Measurements from ENCODE around the gene LYL1.

LYL1 gene

DNA sequence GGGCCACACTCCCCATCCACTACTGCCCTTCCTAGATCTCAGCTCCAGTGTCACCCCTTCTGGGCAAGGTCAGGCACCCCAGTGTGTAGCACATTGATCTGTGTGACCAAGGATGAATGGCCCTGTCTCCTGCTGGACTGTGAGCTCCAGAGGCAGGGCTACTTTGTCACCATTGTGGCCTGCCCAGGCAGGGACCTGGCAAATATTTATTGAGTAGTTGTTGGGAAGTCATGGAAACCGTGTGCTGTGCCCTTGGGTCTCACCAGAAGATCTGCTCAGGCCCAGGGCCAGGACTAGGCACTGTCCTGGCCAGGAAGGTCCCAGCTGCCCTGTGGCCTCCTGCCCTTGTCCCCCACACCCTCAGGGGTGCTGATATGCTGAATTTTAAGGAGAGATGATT, 25.9 kb upstream of the LYL1 start:
- DNase-seq = no peak

- DNase-seq = no peak
These were observed 25.3 kb upstream of the LYL1 start for GRCh38 chr19:13127811-13128575.

DNA sequence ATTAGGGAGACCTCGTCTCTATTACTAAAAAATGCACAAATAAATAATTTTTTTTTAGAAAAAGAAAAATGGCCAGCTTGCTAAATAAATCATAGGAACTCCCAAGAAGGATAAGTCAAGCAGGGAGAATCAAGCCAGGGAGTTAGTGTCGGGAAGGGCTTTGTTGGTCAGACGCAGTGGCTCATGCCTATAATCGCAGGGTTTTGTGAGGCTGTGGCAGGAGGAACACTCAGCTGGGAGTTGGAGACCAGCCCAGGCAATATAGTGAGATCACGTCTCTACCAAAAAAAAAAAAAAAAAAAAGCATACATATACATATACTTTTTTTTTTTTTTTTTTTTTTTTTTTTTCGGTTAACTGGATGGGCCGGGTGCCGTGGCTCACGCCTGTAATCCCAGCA, 24.4 kb upstream of the LYL1 start:
- DNase-seq = no peak

DNA sequence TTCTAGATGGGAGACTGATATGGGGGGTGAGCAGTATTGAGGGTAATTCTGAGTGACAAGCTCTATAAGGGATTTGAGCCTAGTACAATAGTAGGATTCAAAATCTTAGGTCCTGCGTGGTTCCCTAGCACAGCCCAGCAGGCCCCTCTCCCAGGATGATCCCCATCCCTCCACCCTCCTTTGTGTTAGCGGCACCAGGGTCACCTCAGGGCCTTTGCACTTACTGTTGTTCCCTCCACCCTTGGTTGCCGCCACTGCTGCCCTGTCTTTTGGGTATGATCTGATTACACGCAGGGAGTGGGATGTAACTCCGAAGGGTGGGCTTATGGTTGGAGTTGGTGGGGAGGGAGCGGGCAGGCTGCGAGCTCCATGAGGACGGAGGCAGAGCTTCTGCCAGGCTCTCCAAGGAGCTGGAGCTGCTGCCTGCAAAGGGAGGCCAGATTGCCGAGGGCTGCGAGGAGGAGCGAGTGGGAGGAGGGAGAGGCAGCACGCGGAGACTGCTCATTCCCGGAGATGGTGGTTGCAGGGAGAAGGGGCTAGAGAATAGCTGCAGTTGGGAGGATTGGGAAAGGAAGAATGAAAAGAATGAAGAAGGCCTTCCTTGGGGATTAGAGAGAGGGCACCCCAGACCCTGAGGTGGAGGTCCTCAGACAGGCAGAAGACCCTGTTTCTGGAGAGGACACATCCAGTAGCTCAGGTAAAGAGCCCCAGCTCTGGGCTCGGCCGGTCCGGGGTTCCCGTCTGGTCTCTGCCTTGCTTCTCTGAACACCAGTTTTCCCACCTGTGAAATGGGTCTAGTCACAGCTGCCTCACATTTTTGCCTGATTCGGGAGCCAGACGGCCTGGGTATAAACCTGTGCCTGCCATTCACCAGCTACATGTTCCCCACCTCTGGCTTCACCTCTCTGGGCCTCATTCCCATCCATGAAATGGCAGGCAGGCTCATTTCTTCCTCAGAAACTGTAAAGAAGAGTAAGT, 20.6 kb upstream of the LYL1 start:
- DNase-seq = no peak

DNA sequence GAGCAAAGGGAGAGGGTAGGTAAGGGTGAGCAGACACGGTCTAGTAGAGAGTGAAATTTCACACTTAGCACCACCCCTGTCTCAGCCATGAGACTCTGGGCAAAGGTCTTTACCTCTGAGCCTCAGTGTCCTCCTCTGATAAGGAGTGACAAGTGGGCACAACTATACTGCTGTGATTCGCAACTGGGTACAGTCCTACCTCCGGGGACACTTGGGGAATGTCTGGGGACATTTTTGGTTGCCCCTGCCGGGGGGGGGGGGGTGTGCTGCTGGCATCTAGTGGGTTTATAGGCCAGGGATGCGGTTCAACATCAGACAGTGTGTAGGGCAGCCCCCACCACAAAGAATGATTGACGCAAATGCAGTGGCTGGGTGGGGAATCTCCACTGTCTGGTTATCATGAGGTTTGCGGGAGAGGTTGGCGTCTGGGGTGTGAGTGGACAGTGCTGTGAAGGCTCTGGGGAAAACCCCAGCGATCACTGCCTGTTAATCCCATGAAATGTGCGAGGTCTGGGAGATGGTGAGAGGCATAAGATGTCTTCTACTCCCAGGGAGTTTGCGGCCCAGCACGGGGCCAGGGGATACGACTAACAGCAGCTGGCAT, 19.7 kb upstream of the LYL1 start:
- no peak for DNase-seq

DNA sequence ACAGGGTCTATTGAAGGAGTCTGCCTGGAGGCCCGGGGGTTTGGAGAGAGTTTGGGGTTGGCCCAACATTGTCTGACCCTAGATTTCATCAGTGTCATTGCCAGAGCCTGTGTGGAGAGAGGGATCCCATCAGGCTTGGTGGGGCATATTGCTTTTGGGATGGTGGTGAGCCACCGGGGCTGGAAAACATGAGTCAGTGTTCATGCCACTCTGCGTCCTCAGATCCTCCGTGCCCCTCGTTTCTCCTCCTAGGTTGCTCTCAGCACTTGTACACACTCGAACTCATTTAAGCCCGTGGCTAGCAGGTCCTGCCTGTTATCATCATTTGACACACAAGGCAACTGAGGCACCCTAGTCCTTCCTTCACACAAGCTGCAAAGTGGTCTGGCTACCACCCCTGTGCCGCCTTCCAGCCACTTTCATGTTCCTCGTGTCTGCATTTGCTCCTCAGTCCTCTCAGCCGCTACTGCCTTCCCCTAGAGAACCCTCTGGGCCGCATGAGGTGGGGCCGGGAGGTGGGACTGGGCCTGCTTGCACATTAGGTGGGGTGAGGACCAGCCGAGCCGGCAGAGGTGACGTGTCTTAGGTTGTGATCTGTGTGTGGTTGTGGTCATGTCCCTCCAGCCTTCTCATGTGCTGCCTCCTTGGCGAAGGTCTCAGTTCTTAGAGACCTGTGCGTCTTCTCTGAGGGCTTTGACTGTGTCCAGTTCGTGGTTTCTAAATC, 19.1 kb upstream of the LYL1 start:
- DNase-seq = no peak

DNA sequence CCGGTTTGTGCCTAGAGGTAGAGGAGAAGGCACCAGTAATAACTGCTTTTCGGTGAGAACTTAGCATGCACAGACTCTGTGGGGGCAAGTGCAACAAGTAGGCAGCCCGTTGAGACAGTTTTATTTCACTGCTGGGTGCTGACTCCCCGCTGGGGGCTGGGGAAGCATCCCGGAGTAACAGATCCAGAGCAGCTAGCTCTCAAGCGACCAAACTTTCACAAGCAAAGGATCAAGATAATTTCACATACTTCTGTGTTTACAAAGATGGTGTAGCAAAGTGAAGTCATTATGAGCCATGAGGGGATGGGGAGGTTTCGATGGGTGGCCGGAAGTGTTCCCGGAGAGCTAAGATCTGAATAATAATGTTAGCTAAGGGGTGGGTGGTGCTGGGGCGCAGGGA, 18.2 kb upstream of the LYL1 start:
- no peak for DNase-seq

DNA sequence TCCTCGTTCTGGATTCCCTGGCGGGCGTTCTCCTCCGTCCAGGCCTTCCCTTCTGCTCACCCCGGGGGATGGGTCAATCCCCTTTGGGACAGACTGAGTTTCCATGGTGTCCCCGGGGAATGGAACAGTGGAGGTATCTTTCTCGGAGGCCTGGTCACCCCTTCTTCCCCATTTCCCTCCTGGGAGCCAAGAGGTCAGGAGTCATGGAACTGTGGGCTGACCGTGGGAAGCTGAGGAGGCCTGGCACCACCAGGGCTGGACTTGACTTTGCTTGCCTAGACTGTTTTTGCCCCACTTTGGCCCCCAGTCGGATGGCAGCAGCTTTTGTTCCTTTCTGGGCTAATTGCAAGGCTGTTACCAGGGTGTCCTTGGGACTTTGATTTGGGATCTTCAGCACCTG, 17.4 kb upstream of the LYL1 start:
- DNase-seq = peak; percentile 7 to 34

- DNase-seq = peak; percentile 43 to 78
These were observed 17.0 kb upstream of the LYL1 start for GRCh38 chr19:13119627-13120026.

DNA sequence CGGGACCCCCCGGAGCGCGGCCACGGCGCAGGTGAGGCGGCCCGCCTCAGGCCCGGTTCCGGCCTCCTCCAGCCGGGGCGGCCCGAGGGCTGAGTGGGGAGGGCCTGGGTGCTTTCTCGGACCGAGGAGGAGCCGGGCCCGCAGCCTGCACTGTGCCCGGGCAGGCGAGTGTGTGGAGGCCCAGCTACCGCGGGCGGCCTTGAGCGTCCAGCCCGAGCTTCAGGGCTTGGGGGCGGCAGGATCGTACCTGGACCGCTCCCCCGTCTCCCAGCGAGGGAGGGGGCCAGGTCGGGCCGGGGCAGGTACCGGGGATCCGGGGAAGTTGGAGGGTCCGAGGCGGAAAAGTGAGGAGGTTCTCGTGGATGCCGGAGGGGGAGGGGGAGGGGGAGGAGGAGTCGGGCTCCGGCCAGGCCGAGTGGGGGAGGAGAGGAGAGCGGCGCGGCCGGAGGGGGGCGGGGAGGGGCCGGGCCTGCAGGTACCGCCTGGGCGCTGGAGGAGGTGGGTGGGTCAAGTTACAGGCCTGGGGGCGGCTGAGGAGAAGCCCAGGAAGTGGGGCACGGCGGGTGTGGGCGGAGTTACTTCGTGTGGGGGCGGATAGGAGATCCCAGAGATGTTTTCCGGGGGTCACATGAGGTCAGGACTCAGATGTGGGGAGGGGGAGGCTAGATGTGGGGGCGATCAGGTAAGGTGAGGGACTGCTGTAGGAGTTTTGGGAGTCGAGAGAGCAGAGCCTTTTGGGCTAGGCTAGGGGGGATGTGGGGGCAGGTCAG, 16.0 kb upstream of the LYL1 start:
- DNase-seq = peak; percentile 25

DNA sequence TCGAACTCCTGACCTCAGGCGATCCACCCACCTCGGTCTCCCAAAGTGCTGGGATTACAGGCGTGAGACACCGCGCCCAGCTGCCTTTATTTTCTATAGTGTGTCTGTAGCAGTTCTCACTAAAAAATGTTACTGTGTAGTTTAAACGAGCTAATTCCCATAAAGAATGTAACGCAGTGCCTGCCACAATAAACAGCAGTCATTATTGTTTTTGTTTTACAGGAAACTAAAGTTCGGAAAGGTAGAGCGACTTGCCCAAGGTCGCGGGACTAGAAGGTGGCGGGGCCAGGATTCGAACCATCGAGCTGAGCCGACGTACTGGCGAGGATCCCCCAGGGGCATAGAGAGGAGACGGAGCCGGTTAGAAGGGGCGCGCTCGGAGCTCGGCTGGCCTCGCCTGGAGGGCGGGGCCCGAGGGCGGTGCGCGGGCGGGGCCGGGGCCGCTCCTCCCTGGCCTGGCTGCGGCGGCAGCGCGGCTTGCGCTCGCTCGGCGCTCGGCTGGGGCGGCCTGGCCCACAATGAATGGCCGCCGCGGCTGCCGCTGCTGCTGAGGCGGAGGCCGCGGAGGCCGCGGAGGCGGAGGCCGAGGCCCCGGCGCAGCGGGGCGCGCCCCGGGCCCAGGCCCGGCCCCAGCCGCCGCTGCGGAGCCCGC, 15.2 kb upstream of the LYL1 start, which contains the start of gene NACC1:
Gene NACC1, plus strand, starts transcription at position 493 of the 652 bp plus-strand sequence. CDS start 16,944 bp downstream, outside the sequence.
- DNase-seq = peak; percentile 85 to 90

GRCh38 chr19:13117176-13117771, 14.6 kb upstream of the LYL1 start:
- no peak for DNase-seq

GRCh38 chr19:13116282-13117175, 13.9 kb upstream of the LYL1 start, which contains the start of gene TRMT1:
TSS of gene TRMT1 (minus strand) at chr19:13116740. CDS start at chr19:13116399, 341 bp downstream.
- DNase-seq = peak; percentile 96 to 98

DNA sequence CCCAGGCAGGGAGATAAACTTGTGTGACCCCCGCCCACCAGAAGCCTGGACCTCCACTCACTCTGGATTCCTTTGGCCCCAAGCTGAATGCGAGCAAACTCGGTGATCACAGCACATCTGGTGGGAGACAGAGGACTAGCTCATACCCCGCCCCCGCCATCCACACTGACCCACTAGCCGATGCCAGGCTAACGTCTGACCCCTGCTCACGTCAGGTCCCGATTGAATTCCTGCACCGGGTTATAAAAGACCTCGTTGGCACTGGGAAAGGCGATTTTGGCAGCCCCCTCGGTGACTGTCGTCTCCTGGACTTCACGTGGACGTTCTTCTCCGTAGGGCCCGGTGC, 13.3 kb upstream of the LYL1 start:
- no peak for DNase-seq

- DNase-seq = no peak
These were observed 9.9 kb upstream of the LYL1 start for GRCh38 chr19:13112555-13112954.

GRCh38 chr19:13110099-13110610, 7.5 kb upstream of the LYL1 start:
- DNase-seq = no peak

DNA sequence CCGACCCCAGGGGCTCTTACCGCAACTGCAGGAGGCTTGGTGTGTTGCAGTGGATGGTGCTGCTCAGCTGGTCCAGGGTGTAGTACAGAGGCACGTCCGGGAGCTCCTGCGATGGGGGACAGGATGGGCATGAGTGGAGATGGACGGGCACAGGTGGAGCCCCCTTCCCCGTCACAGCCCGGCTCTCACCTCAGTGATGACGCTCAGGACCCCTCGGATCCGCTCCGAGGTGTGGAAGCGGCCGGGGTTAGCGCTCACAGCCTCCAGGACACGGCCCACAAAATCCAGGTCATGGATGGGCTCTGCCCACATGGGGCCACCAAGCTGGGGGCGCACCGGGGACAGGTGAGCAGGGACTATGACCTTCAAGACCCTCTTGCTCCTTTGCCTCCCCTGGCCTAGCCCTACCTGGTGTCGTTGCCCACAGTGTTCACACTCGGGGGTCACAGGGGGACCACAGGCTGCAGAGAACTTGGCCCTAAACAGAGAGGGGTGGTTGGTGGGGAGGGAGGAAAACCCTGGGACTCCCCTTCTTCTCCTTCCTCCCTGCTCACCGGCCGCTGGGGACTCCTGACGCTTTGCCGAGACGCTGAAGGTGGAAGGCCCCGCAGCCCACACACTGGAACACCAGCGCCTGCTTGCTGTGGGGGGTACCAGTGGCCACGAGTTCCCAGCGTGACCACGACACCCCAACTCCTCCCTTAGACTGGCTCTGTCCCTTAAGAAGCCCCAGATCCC, 6.9 kb upstream of the LYL1 start:
- DNase-seq = no peak

GRCh38 chr19:13104848-13105711, 2.4 kb upstream of the LYL1 start:
- DNase-seq = peak in 1 of 2 donors; percentile 15
